Measurements from ENCODE around the gene OPRL1.
"Not testable (repeated sequence)": the region's sequence is repeated elsewhere in the genome, so short reads cannot be mapped to it uniquely, and the experiment has no call there.

Gene OPRL1

GRCh38 chr20:64087226-64087825, 7.4 kb downstream of the OPRL1 start:
- not testable (repeated sequence) for DNase-seq

GRCh38 chr20:64088586-64088985, 8.7 kb downstream of the OPRL1 start:
- not testable (repeated sequence) for DNase-seq

GRCh38 chr20:64090165-64090564, 10.3 kb downstream of the OPRL1 start:
- DNase-seq, result no peak

- no peak for DNase-seq
These were observed 11.5 kb downstream of the OPRL1 start for GRCh38 chr20:64091340-64091739.

GRCh38 chr20:64091770-64092169, 11.9 kb downstream of the OPRL1 start:
- DNase-seq, result no peak

- no peak for DNase-seq
These were observed 12.6 kb downstream of the OPRL1 start for GRCh38 chr20:64092258-64093012.

GRCh38 chr20:64093013-64093503, 13.2 kb downstream of the OPRL1 start:
- no peak for DNase-seq

- no peak for DNase-seq
These were observed 15.6 kb downstream of the OPRL1 start for GRCh38 chr20:64095455-64095854.

- no peak for DNase-seq
These were observed 16.0 kb downstream of the OPRL1 start for GRCh38 chr20:64095927-64096326.

- DNase-seq, result no peak
These were observed 16.7 kb downstream of the OPRL1 start for GRCh38 chr20:64096535-64096934.

- DNase-seq, result no peak
These were observed 18.7 kb downstream of the OPRL1 start for GRCh38 chr20:64098471-64099013.

GRCh38 chr20:64099086-64099786, 19.4 kb downstream of the OPRL1 start:
- DNase-seq, result no peak

GRCh38 chr20:64099880-64100565, 20.1 kb downstream of the OPRL1 start:
- DNase-seq, result no peak

- DNase-seq, result no peak
These were observed 20.6 kb downstream of the OPRL1 start for GRCh38 chr20:64100566-64100888.

- DNase-seq, result no peak
These were observed 21.2 kb downstream of the OPRL1 start for GRCh38 chr20:64100946-64101688.

- DNase-seq, result no peak
These were observed 22.1 kb downstream of the OPRL1 start for GRCh38 chr20:64101731-64102621.

- DNase-seq, result no peak
These were observed 22.9 kb downstream of the OPRL1 start for GRCh38 chr20:64102647-64103354.

- no peak for DNase-seq
These were observed 24.2 kb downstream of the OPRL1 start for GRCh38 chr20:64103871-64104666.

- no peak for DNase-seq
These were observed 25.0 kb downstream of the OPRL1 start for GRCh38 chr20:64104667-64105451.
